BLaER1 treated with 17β-estradiol and CSF1 and Interleukin-3, amounts not matched to agents 10 nM and 100 nM (cell line): ENCODE results near the gene PMIS2.
A peak's percentile ranks its signal among the peaks of the same experiment; 100 is the strongest.

ENCODE experiments used
- H3K27ac ChIP-seq, 11 experiments: shearing (Covaris generic); formaldehyde crosslinking; 2 replicates each; pipeline ENCODE4 v1.8.1; 2022
- H3K27me3 ChIP-seq, 11 experiments: shearing (Covaris generic); formaldehyde crosslinking; 2 replicates each; pipeline ENCODE4 v1.8.1; 2022
- H3K36me3 ChIP-seq, 11 experiments: shearing (Covaris generic); formaldehyde crosslinking; 2 replicates each; pipeline ENCODE4 v1.8.1; 2022
- H3K4me1 ChIP-seq, 10 experiments: shearing (Covaris generic); formaldehyde crosslinking; 2 replicates each; pipeline ENCODE4 v1.8.1; 2022
- H3K4me2 ChIP-seq, 11 experiments: shearing (Covaris generic); formaldehyde crosslinking; 2 replicates each; pipeline ENCODE4 v1.8.1; 2022
- H3K4me3 ChIP-seq, 10 experiments: shearing (Covaris generic); formaldehyde crosslinking; 2 replicates each; pipeline ENCODE4 v1.8.1; 2022
- H3K9ac ChIP-seq, 11 experiments: shearing (Covaris generic); formaldehyde crosslinking; 2 replicates each; pipeline ENCODE4 v1.8.1; 2022
- H3K9me3 ChIP-seq, 11 experiments: shearing (Covaris generic); formaldehyde crosslinking; replicated peaks in 1 of 11; 2 replicates each; pipeline ENCODE4 v1.8.1; 2022
- H4K20me1 ChIP-seq, 11 experiments: shearing (Covaris generic); formaldehyde crosslinking; 2 replicates each; pipeline ENCODE4 v1.8.1; 2022
- Cebpa-rat ChIP-seq, 11 experiments: shearing (Covaris generic); IDR thresholded peaks; 2 replicates each; pipeline ENCODE4 v1.8.1; 2022

PMIS2 gene

GRCh38 chr19:35623327-35624010 is 37.5 kb downstream of the PMIS2 start:
- Histone ChIP-seq H3K4me1 (peaks cover 6 to 11% (median 10%) of the 10 kb centered on the region in 10 experiments), H3K4me2 (no peak overlapping the region), H3K9ac (peak overlapping the region in 1 of 11 experiments; percentile 7; a peak in 1 of 22 replicates), H3K9me3 (no peaks in the 10 kb centered on the region), H3K36me3 (peaks cover 7 to 45% (median 29%) of the 10 kb centered on the region in 11 experiments; a peak in 19 of 22 replicates), H4K20me1 (no peaks in the 10 kb centered on the region; a peak in 1 of 22 replicates), H3K27ac (no peak overlapping the region), H3K27me3 (no peaks in the 10 kb centered on the region), H3K4me3 (no peak overlapping the region)
- TF ChIP-seq Cebpa-rat (IDR thresholded peaks at IDR 0.05), result no peak

- H3K9me3 ChIP-seq, result no peaks in the 10 kb centered on the region
- peak overlapping the region; percentile 85 to 95 (median 93) for H3K9ac ChIP-seq
- peak overlapping the region; percentile 74 to 89 (median 85) for H3K27ac ChIP-seq
- H3K4me3 ChIP-seq, result peak overlapping the region; percentile 84 to 99 (median 93)
- H4K20me1 ChIP-seq, result peaks cover 0 to 11% (median 0%) of the 10 kb centered on the region in 11 experiments; a peak in 2 of 22 replicates
- no peak for TF ChIP-seq Cebpa-rat (IDR thresholded peaks at IDR 0.05)
- peaks cover 29 to 36% (median 32%) of the 10 kb centered on the region in 11 experiments for H3K36me3 ChIP-seq
- peaks cover 19 to 29% (median 23%) of the 10 kb centered on the region in 10 experiments for H3K4me1 ChIP-seq
- peak overlapping the region; percentile 79 to 94 (median 89) for H3K4me2 ChIP-seq
- no peaks in the 10 kb centered on the region for H3K27me3 ChIP-seq
Measured at GRCh38 chr19:35628264-35628564, 42.2 kb downstream of the PMIS2 start.

- Histone ChIP-seq H3K4me3 (peak within 1 kb of the TSS; percentile 84 to 99 (median 93)), H3K27ac (peak within 1 kb of the TSS; percentile 76 to 90 (median 86)), H4K20me1 (peaks cover 0 to 14% (median 0%) of the 10 kb centered on the region in 11 experiments; a peak in 4 of 22 replicates), H3K4me2 (peak within 1 kb of the TSS; percentile 86 to 98 (median 96)), H3K9ac (peak within 1 kb of the TSS; percentile 87 to 95 (median 93)), H3K27me3 (no peaks in the 10 kb centered on the region), H3K9me3 (no peaks in the 10 kb centered on the region), H3K4me1 (peaks cover 19 to 29% (median 23%) of the 10 kb centered on the region in 10 experiments), H3K36me3 (peaks cover 35 to 40% (median 37%) of the 10 kb centered on the region in 11 experiments)
- TF ChIP-seq Cebpa-rat (IDR thresholded peaks at IDR 0.05), result 0 out of 22 replicates have a peak, but pooled peaks of 1 of the 11 experiments have one; percentile 25
Measured at GRCh38 chr19:35628565-35629331, 42.8 kb downstream of the PMIS2 start, which contains the start of gene RBM42. RBM42 (plus strand) TSS chr19:35629036; CDS start chr19:35629154, 118 bp downstream.

GRCh38 chr19:35629332-35629633 is 43.3 kb downstream of the PMIS2 start:
- no peaks in the 10 kb centered on the region for H3K9me3 ChIP-seq
- peak overlapping the region; percentile 76 to 90 (median 85) for H3K27ac ChIP-seq
- peaks cover 0 to 19% (median 0%) of the 10 kb centered on the region in 11 experiments; a peak in 4 of 22 replicates for H4K20me1 ChIP-seq
- no peaks in the 10 kb centered on the region for H3K27me3 ChIP-seq
- no peak for TF ChIP-seq Cebpa-rat (IDR thresholded peaks at IDR 0.05)
- H3K9ac ChIP-seq, result peak overlapping the region; percentile 87 to 95 (median 93)
- H3K36me3 ChIP-seq, result peaks cover 40 to 45% (median 42%) of the 10 kb centered on the region in 11 experiments
- peak overlapping the region; percentile 86 to 98 (median 96) for H3K4me2 ChIP-seq
- peaks cover 19 to 29% (median 23%) of the 10 kb centered on the region in 10 experiments for H3K4me1 ChIP-seq
- H3K4me3 ChIP-seq, result peak overlapping the region; percentile 84 to 99 (median 93)

GRCh38 chr19:35633727-35634440 is 47.9 kb downstream of the PMIS2 start:
- Histone ChIP-seq H3K4me3 (no peak overlapping the region), H3K27me3 (no peaks in the 10 kb centered on the region), H3K27ac (no peak overlapping the region), H4K20me1 (peaks cover 0 to 32% (median 0%) of the 10 kb centered on the region in 11 experiments; a peak in 6 of 22 replicates), H3K4me1 (peaks cover 8 to 21% (median 13%) of the 10 kb centered on the region in 10 experiments), H3K36me3 (peaks cover 82 to 89% (median 85%) of the 10 kb centered on the region in 11 experiments), H3K4me2 (no peak overlapping the region), H3K9ac (peak overlapping the region in 1 of 11 experiments; percentile 20; a peak in 2 of 22 replicates), H3K9me3 (no peaks in the 10 kb centered on the region)
- TF ChIP-seq Cebpa-rat (IDR thresholded peaks at IDR 0.05), result no peak

GRCh38 chr19:35636651-35637050 is 50.7 kb downstream of the PMIS2 start:
- H3K4me3 ChIP-seq, result no peak overlapping the region
- no peak for TF ChIP-seq Cebpa-rat (IDR thresholded peaks at IDR 0.05)
- H3K9me3 ChIP-seq, result no peaks in the 10 kb centered on the region
- no peaks in the 10 kb centered on the region for H3K27me3 ChIP-seq
- H3K27ac ChIP-seq, result no peak overlapping the region
- H3K4me1 ChIP-seq, result peaks cover 5 to 10% (median 8%) of the 10 kb centered on the region in 10 experiments
- H3K9ac ChIP-seq, result no peak overlapping the region
- H3K36me3 ChIP-seq, result peaks cover 68 to 69% (median 69%) of the 10 kb centered on the region in 11 experiments
- no peak overlapping the region for H3K4me2 ChIP-seq
- peaks cover 0 to 32% (median 0%) of the 10 kb centered on the region in 11 experiments; a peak in 6 of 22 replicates for H4K20me1 ChIP-seq
